Effector memory CD4-positive, alpha-beta T cell (primary cell): ENCODE data around the gene CAPS2.
"Not testable (repeated sequence)": the region's sequence is repeated elsewhere in the genome, so short reads cannot be mapped to it uniquely, and the experiment has no call there.

Source experiments
- DNase-seq, 3 donors: peaks; one replicate each; pipeline ENCODE4 v3.0.0-alpha.2; 2020
- H3K27ac ChIP-seq: 2 replicates; pipeline ENCODE4 v1.7.0; 2013; ENCODE audit warnings: mild to moderate bottlenecking, low read length, moderate library complexity; ENCODE audit not compliant: insufficient read depth, poor library complexity, severe bottlenecking
- H3K27me3 ChIP-seq: replicated peaks from 2 replicates; pipeline ENCODE4 v1.7.0; 2013; ENCODE audit warnings: mild to moderate bottlenecking, low read length; ENCODE audit not compliant: insufficient read depth, control insufficient read depth, poor library complexity, severe bottlenecking
- H3K36me3 ChIP-seq: 2 replicates; pipeline ENCODE4 v1.7.0; 2013; ENCODE audit warnings: mild to moderate bottlenecking, low read length, moderate library complexity; ENCODE audit not compliant: control insufficient read depth, insufficient read depth
- H3K4me1 ChIP-seq: 2 replicates; pipeline ENCODE4 v1.7.0; 2013; ENCODE audit warnings: low read length, mild to moderate bottlenecking; ENCODE audit not compliant: control insufficient read depth, insufficient read depth, poor library complexity, severe bottlenecking
- H3K4me3 ChIP-seq: 2 replicates; pipeline ENCODE4 v1.7.0; 2013; ENCODE audit warnings: low read length, low read depth, mild to moderate bottlenecking; ENCODE audit not compliant: insufficient read depth, poor library complexity, severe bottlenecking
- H3K9me3 ChIP-seq: 2 replicates; pipeline ENCODE4 v1.7.0; 2013; ENCODE audit warnings: mild to moderate bottlenecking, low read length, moderate library complexity; ENCODE audit not compliant: control insufficient read depth

The CAPS2 gene

GRCh38 chr12:75346215-75346614 lies 16.1 kb upstream of the CAPS2 start:
- H3K4me1 ChIP-seq, H3K27ac ChIP-seq, H3K36me3 ChIP-seq, DNase-seq, H3K9me3 ChIP-seq, H3K4me3 ChIP-seq, H3K27me3 ChIP-seq: not testable (repeated sequence)

DNA sequence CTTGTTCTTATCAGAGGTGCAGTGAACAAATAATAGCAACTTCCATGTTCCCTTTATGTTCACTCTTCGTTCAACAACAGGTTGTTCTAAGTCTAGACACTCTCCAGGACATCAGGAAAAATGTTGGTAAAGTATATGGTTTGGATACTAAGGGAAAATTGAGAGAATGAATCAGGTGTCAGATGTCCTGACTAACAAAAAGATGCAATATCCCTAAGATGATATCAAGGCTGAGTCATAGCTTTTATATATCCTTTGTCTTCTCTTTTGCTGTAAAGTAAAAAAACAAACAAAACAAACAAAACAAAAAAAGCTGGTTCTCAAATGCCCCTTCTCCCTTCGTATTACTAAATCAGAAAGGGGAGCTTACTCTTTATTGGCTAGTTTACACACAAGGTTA lies 15.4 kb upstream of the CAPS2 start:
- Histone ChIP-seq H3K4me3 (no peak overlapping the region), H3K4me1 (no peaks in the 10 kb centered on the region), H3K9me3 (no peaks in the 10 kb centered on the region), H3K27me3 (no peaks in the 10 kb centered on the region), H3K27ac (no peak overlapping the region), H3K36me3 (no peaks in the 10 kb centered on the region)
- no peak for DNase-seq

- Histone ChIP-seq H3K36me3 (no peaks in the 10 kb centered on the region), H3K27ac (no peak overlapping the region), H3K27me3 (no peaks in the 10 kb centered on the region), H3K4me1 (no peaks in the 10 kb centered on the region), H3K9me3 (no peaks in the 10 kb centered on the region), H3K4me3 (no peak overlapping the region)
- DNase-seq: no peak
Observed at GRCh38 chr12:75341873-75342272, 11.7 kb upstream of the CAPS2 start.

- Histone ChIP-seq H3K4me3 (no peak overlapping the region), H3K4me1 (peaks cover 4% of the 10 kb centered on the region), H3K36me3 (no peaks in the 10 kb centered on the region), H3K27ac (no peak overlapping the region), H3K9me3 (no peaks in the 10 kb centered on the region), H3K27me3 (no peaks in the 10 kb centered on the region)
- no peak for DNase-seq
Observed at GRCh38 chr12:75337905-75338304, 7.8 kb upstream of the CAPS2 start.

DNA sequence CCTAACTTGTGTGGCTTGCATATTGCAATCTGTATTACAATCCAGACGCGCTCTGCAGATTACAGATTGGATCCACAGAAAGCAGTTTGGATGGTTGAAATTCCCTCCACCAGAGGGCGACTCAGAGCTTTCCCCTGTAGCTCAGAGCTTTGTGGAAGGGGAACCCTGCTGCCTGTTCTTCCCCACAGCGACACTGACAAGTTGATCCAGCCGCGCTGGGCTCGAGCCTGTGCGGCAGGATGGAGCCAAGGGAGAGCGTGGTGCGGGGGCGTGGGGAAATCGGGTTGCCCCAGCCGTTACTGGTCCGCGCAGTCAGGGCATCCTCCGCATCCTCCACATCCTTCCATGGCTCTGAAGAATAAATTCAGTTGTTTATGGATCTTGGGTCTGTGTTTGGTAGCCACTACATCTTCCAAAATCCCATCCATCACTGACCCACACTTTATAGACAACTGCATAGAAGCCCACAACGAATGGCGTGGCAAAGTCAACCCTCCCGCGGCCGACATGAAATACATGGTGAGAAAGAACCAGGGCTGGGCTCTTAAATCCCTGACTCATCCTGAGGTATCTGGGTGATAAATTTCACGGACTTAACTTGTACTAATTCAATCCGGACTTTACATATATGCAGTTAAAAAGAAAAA lies 4.4 kb upstream of the CAPS2 start, which contains the start of gene GLIPR1L1:
TSS of gene GLIPR1L1 (plus strand) at position 287 of the 647 bp plus-strand sequence. CDS start at position 346, 59 bp downstream.
- Histone ChIP-seq H3K4me3 (peak within 1 kb of the TSS; percentile 29), H3K27ac (no peak within 1 kb of the TSS)

GRCh38 chr12:75327642-75328041 lies 2.5 kb downstream of the CAPS2 start:
- Histone ChIP-seq H3K36me3 (no peaks in the 10 kb centered on the region), H3K27me3 (no peaks in the 10 kb centered on the region), H3K9me3 (no peaks in the 10 kb centered on the region), H3K27ac (no peak overlapping the region), H3K4me1 (no peaks in the 10 kb centered on the region), H3K4me3 (no peak overlapping the region)
- DNase-seq: no peak

More for the DNA sequence above, 4.4 kb upstream of the CAPS2 start, which contains the start of gene GLIPR1L1:
- Histone ChIP-seq H3K4me1 (peaks cover 4% of the 10 kb centered on the region), H3K9me3 (no peaks in the 10 kb centered on the region), H3K27me3 (no peaks in the 10 kb centered on the region), H3K36me3 (no peaks in the 10 kb centered on the region)
- peak; percentile 57 to 71 (median 61) for DNase-seq

GRCh38 chr12:75323663-75324062 lies 6.5 kb downstream of the CAPS2 start:
- H3K9me3 ChIP-seq: no peaks in the 10 kb centered on the region
- H3K27me3 ChIP-seq: no peaks in the 10 kb centered on the region
- DNase-seq: no peak
- no peak overlapping the region for H3K27ac ChIP-seq
- H3K4me3 ChIP-seq: no peak overlapping the region
- no peaks in the 10 kb centered on the region for H3K4me1 ChIP-seq
- H3K36me3 ChIP-seq: no peaks in the 10 kb centered on the region

DNA sequence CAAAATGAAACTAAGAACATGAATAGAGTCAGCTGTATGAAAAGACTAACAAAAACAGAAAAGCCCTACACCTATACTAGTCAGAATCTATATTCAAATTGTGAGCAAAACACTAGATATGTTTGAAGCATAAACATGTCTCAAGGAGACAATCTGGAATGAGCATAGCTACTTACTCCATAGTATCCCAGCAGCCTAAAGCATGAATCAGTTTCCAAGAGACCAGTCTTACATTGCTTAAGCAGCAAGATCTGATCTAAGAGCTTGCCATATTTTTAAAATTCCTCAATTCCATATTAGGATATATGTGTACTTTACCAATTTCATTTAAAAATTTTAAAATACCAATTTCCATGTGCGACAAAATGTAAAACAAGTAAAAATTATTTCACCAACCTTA lies 7.7 kb downstream of the CAPS2 start:
- Histone ChIP-seq H3K4me1 (no peaks in the 10 kb centered on the region), H3K4me3 (no peak overlapping the region), H3K9me3 (no peaks in the 10 kb centered on the region), H3K27me3 (no peaks in the 10 kb centered on the region), H3K36me3 (no peaks in the 10 kb centered on the region), H3K27ac (no peak overlapping the region)
- DNase-seq: no peak

DNA sequence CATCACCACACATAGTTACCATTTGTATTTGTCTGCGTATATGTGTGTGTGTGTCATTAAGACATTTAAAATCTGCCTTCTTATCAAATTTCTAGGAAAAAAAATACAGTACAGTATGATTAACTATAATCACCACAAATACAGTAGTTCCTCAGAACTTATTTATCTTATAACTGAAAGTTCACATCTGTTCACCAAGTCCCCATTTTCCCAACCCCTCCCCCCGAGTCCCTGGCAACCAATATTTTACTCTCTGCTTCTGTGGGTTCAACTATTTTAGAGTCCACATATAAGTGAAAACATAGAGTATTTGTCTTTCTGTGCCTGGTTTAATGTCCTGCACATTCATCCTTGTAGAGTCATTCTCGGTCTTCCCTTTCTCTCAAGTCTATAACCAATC lies 12.3 kb downstream of the CAPS2 start:
- Histone ChIP-seq H3K4me1 (no peaks in the 10 kb centered on the region), H3K36me3 (no peaks in the 10 kb centered on the region), H3K27ac (no peak overlapping the region), H3K9me3 (no peaks in the 10 kb centered on the region), H3K4me3 (no peak overlapping the region), H3K27me3 (no peaks in the 10 kb centered on the region)
- no peak for DNase-seq

DNA sequence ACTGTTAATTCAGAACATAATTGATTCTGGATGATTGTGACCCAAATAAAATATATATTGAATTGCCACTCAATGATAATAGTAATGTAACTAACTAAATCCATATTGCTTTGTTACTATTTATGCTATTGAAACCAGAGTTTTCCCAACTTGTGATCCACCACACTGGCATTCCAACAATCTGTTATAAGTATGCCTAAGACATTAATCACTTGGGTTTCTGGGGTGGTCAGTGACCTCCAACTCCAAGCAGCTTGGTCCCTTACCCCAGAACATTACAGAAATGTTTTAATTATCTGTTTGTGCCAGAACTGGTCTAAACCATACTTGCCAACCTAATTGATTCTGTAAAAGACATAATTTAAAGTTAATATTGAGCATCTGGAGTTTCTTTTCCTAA lies 14.6 kb downstream of the CAPS2 start:
- DNase-seq: no peak

More for the DNA sequence above, 14.6 kb downstream of the CAPS2 start:
- Histone ChIP-seq H3K27ac (no peak overlapping the region), H3K4me3 (no peak overlapping the region), H3K9me3 (no peaks in the 10 kb centered on the region), H3K36me3 (no peaks in the 10 kb centered on the region), H3K27me3 (no peaks in the 10 kb centered on the region), H3K4me1 (no peaks in the 10 kb centered on the region)
